ENCODE measurements around the gene AMER2. TPM values are rescaled to one million over a fixed set of nuclear protein-coding genes. Genes with fewer than 3 reads are reported as not detected.

The AMER2 gene
- polyA plus RNA-seq, 1 experiment: not detected

GRCh38 chr13:25178070-25178469, 6.0 kb upstream of the AMER2 start:
- CTCF ChIA-PET: interaction anchor here (1.6 kb wide), 1 partner anchor 198 kb away, joined by 3 read pairs; no protein-coding TSS in a partner anchor
- H3K4me3 ChIP-seq (ENCODE audit: low read depth, low read length): no peak overlapping the region
- TF ChIP-seq CTCF (IDR thresholded peaks at IDR 0.05; ENCODE audit: insufficient read depth, low read depth, low read length): no peak
- H3K36me3 ChIP-seq (ENCODE audit: control insufficient read depth, insufficient read depth, low read length): no peaks in the 10 kb centered on the region
- peaks cover under 1% of the 10 kb centered on the region for H3K27me3 ChIP-seq (ENCODE audit: control insufficient read depth, insufficient read depth, low read length)
- POLR2A ChIA-PET: no interaction called here
- DNase-seq (ENCODE audit: low read depth): no peak

- H3K4me3 ChIP-seq (ENCODE audit: low read depth, low read length): no peak overlapping the region
- POLR2A ChIA-PET: no interaction called here
- CTCF ChIA-PET: no interaction called here
- H3K27me3 ChIP-seq (ENCODE audit: control insufficient read depth, insufficient read depth, low read length): peaks cover 2% of the 10 kb centered on the region
- H3K36me3 ChIP-seq (ENCODE audit: control insufficient read depth, insufficient read depth, low read length): no peaks in the 10 kb centered on the region
- no peak for DNase-seq (ENCODE audit: low read depth)
- TF ChIP-seq CTCF (IDR thresholded peaks at IDR 0.05; ENCODE audit: insufficient read depth, low read depth, low read length): no peak
Observed at GRCh38 chr13:25177636-25178035, 5.5 kb upstream of the AMER2 start.

GRCh38 chr13:25177012-25177411, 4.9 kb upstream of the AMER2 start:
- no peaks in the 10 kb centered on the region for H3K36me3 ChIP-seq (ENCODE audit: control insufficient read depth, insufficient read depth, low read length)
- POLR2A ChIA-PET: no interaction called here
- TF ChIP-seq CTCF (IDR thresholded peaks at IDR 0.05; ENCODE audit: insufficient read depth, low read depth, low read length): no peak
- DNase-seq (ENCODE audit: low read depth): no peak
- CTCF ChIA-PET: no interaction called here
- no peak overlapping the region for H3K4me3 ChIP-seq (ENCODE audit: low read depth, low read length)
- peaks cover 7% of the 10 kb centered on the region for H3K27me3 ChIP-seq (ENCODE audit: control insufficient read depth, insufficient read depth, low read length)

GRCh38 chr13:25175431-25175830, 3.3 kb upstream of the AMER2 start:
- ChIA-PET CTCF (interaction anchor here (0.9 kb wide), 1 partner anchor 8 kb away, joined by 4 read pairs; no protein-coding TSS in a partner anchor), POLR2A (no interaction called here)
- Histone ChIP-seq H3K27me3 (ENCODE audit: control insufficient read depth, insufficient read depth, low read length) (peaks cover 18% of the 10 kb centered on the region), H3K4me3 (ENCODE audit: low read depth, low read length) (no peak overlapping the region), H3K36me3 (ENCODE audit: control insufficient read depth, insufficient read depth, low read length) (no peaks in the 10 kb centered on the region)
- no peak for TF ChIP-seq CTCF (IDR thresholded peaks at IDR 0.05; ENCODE audit: insufficient read depth, low read depth, low read length)
- no peak for DNase-seq (ENCODE audit: low read depth)

- CTCF ChIA-PET: interaction anchor here (0.9 kb wide), 1 partner anchor 9 kb away, joined by 4 read pairs; no protein-coding TSS in a partner anchor
- peaks cover 18% of the 10 kb centered on the region for H3K27me3 ChIP-seq (ENCODE audit: control insufficient read depth, insufficient read depth, low read length)
Observed at GRCh38 chr13:25175026-25175425, 2.9 kb upstream of the AMER2 start.

More at GRCh38 chr13:25175026-25175425, 2.9 kb upstream of the AMER2 start:
- no peaks in the 10 kb centered on the region for H3K36me3 ChIP-seq (ENCODE audit: control insufficient read depth, insufficient read depth, low read length)
- POLR2A ChIA-PET: no interaction called here
- DNase-seq (ENCODE audit: low read depth): no peak
- no peak overlapping the region for H3K4me3 ChIP-seq (ENCODE audit: low read depth, low read length)
- TF ChIP-seq CTCF (IDR thresholded peaks at IDR 0.05; ENCODE audit: insufficient read depth, low read depth, low read length): no peak
